Measurements from ENCODE around the gene TRAF3IP1. TPM values are rescaled to one million over a fixed set of nuclear protein-coding genes. Genes with fewer than 3 reads are reported as not detected.
"Not testable (repeated sequence)": the region's sequence is repeated elsewhere in the genome, so short reads cannot be mapped to it uniquely, and the experiment has no call there.

Gene TRAF3IP1
- total and polyA plus RNA-seq, 5 donors: 6.3 to 19.9 (median 16.9) TPM

DNA sequence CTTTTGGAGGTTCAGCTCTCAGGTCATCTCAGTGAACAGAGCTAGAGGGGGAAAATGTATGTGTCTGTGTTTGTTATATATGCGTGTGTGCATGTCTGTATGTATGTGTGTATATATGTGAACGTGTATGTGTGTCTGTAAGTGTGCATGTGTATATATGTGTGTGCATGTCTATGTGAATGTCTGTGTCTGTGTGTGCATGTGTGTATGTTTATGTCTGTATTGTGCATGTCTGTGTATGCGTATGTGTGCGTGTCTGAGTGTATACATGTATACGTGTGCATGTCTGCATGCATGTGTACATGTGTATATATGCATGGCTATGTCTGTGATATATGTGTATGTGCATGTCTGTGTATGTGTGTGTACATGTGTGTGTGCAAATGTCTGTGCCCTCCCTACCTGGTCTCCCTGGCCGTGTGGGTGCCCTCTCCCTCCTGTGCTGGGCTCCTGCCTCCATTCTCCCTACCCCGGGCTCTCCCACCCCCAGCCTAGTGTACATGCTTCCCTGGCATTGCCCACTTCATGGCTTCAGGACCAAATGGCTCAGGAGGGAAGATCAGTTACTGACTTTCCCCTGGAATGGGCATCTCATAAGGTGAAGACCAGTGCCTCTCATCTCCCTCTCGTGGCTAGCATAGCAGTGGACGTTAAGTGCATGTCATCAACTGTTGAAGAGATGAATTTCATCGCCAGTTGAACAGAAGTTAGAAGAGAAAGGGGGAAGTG, 49.9 kb downstream of the TRAF3IP1 start:
- no peak overlapping the region for H3K4me3 ChIP-seq (ENCODE audit: low read length)
- no peaks in the 10 kb centered on the region for H3K9me3 ChIP-seq (ENCODE audit: control insufficient read depth, low read length)
- DNase-seq: no peak
- H3K27me3 ChIP-seq (ENCODE audit: control insufficient read depth, insufficient read depth): no peaks in the 10 kb centered on the region
- WGBS: 79% methylated on average over 10 of the region's 10 CpGs
- ATAC-seq: peak; percentile 26 to 51
- no peak overlapping the region for H3K27ac ChIP-seq (ENCODE audit: low read length)
- intact Hi-C loops (cut with DNase I): loop anchor here in 3 of 4 donors (5.0 to 10.0 kb wide), 3 partner anchors 92 to 415 kb away; no protein-coding TSS in a partner anchor
- H3K4me1 ChIP-seq (ENCODE audit: control insufficient read depth, insufficient read depth, low read length): no peaks in the 10 kb centered on the region

DNA sequence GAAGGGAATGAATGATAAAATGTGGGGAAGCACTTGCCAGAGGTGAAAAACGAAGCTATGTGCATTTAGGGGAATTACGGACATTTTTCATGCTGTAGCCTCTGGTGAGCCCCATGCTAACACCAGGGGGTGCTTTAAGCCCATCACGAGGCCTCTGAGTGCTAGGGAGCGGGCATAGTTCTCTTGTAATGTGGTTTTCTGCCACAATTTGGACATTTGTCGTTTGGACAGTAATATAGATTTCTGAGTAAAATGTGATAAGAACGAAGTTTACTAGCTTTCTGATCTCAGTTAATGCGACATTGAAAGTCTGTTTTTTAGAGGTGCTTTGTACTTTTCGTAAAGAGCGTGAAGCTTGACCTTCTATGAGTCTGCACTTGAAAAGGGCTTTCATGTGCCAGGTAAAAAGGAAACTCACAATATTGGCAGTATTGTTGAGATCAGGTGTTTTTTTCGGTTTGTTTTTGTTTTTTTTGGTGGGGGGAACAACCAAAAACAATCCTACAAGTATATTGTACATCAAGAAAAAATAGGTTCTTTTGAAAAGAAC, 50.6 kb downstream of the TRAF3IP1 start:
- Histone ChIP-seq H3K27me3 (ENCODE audit: control insufficient read depth, insufficient read depth) (no peaks in the 10 kb centered on the region), H3K4me1 (ENCODE audit: control insufficient read depth, insufficient read depth, low read length) (no peaks in the 10 kb centered on the region), H3K9me3 (ENCODE audit: control insufficient read depth, low read length) (no peaks in the 10 kb centered on the region), H3K27ac (ENCODE audit: low read length) (no peak overlapping the region), H3K4me3 (ENCODE audit: low read length) (no peak overlapping the region)
- peak; percentile 91 to 92 for ATAC-seq
- peak; percentile 53 to 85 (median 76) for DNase-seq
- 39% methylated on average over 10 of the region's 10 CpGs for WGBS
- intact Hi-C loops (cut with DNase I): loop anchor here in 3 of 4 donors (5.0 to 10.0 kb wide), 3 partner anchors 91 to 414 kb away; no protein-coding TSS in a partner anchor

DNA sequence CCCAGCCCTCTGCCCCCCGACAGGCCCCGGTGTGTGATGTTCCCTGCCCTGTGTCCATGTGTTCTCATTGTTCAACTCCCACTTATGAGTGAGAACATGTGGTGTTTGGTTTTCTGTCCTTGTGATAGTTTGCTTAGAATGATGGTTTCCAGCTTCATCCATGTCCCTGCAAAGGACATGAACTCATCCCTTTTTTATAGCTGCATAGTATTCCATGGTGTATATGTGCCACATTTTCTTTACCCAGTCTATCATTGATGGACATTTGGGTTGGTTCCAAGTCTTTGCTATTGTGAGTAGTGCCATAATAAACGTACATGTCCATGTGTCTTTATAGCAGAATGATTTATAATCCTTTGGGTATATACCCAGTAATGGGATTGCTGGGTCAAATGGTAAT, 52.0 kb downstream of the TRAF3IP1 start:
- H3K4me1 ChIP-seq (ENCODE audit: control insufficient read depth, insufficient read depth, low read length); DNase-seq; H3K9me3 ChIP-seq (ENCODE audit: control insufficient read depth, low read length); H3K27ac ChIP-seq (ENCODE audit: low read length); H3K4me3 ChIP-seq (ENCODE audit: low read length); H3K27me3 ChIP-seq (ENCODE audit: control insufficient read depth, insufficient read depth); ATAC-seq: not testable (repeated sequence)
- intact Hi-C loops (cut with DNase I): loop anchor here in 3 of 4 donors (5.0 to 10.0 kb wide), 3 partner anchors 90 to 413 kb away; no protein-coding TSS in a partner anchor
- 98% methylated on average over 3 of the region's 3 CpGs for WGBS

DNA sequence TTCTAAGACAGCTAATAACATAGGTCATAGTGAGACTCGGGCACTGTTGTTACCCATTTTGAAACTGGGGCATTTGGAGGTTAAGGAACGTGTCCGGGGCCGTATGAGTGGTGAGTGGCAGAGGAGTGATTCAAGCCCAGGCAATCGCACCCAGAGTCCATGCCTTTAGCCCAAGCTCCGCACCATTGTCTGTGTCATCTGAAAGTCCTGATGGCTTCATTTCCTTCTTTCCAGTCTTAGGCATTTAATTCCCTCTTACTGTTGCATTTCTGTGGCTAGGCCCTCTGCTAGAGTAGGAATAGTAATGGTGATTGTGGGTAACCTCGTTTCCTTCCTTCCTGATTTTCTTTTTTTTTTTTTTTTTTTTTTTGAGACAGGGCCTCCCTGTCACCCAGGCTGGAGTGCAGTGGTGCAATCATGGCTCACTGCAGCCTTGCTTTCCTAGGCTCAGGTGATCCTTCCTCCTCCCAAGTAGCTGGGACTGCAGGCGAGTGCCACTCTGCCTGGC, 56.6 kb downstream of the TRAF3IP1 start:
- WGBS: 66% methylated on average over 8 of the region's 8 CpGs
- ATAC-seq (peak; percentile 41 to 64), DNase-seq (no peak)
- H3K9me3 ChIP-seq (ENCODE audit: control insufficient read depth, low read length): no peaks in the 10 kb centered on the region
- no peaks in the 10 kb centered on the region for H3K4me1 ChIP-seq (ENCODE audit: control insufficient read depth, insufficient read depth, low read length)
- H3K27ac ChIP-seq (ENCODE audit: low read length): peak overlapping the region; percentile 48
- H3K27me3 ChIP-seq (ENCODE audit: control insufficient read depth, insufficient read depth): no peaks in the 10 kb centered on the region
- intact Hi-C loops (cut with DNase I): loop anchor here in 2 of 4 donors (10.0 kb wide), 2 partner anchors 88 to 408 kb away; no protein-coding TSS in a partner anchor
- no peak overlapping the region for H3K4me3 ChIP-seq (ENCODE audit: low read length)

DNA sequence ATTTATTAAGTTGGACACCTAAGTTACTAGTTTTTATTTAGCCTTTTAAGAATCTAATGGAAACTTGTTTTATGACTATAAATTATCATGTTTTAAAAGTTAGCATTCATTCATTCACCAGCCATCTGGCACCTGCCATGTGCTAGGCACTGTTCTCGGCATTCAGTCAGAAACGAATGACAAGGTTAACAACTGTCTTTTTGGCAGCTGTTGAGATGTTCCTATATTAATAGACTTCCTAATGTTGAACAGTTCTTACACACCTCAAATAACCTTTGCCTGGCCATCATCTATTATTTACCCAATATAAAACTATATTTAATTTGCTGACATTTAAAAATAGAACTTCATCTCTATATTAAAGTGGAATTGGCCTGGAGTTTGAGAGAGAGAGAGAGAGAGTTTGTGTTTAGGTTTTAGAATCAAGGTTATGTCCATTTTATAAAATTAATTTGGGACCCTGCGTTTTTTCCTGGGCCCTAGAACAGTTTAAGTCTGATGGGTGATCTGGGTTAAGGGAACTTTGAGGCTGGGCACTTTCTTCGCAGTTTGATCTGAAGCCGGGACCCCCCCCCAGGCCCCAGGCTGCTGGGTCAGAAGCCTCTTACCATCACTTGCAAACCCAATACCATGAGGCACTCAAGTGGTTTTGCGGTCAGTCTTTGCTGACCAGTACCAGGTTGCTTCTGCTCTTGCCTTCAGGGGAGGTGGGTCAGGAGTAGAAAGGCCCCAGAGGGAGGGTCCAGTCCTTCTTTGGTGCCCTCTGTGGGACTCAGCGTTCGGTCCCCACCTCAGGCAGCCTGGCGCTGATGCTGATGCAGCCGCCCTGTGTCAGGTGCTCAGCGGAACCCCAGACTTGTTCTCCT, 58.1 kb downstream of the TRAF3IP1 start:
- intact Hi-C loops (cut with DNase I): loop anchor here in 2 of 4 donors (10.0 kb wide), 2 partner anchors 86 to 406 kb away; no protein-coding TSS in a partner anchor
- Histone ChIP-seq H3K27ac (ENCODE audit: low read length) (peak overlapping the region; percentile 69), H3K4me3 (ENCODE audit: low read length) (no peak overlapping the region), H3K27me3 (ENCODE audit: control insufficient read depth, insufficient read depth) (no peaks in the 10 kb centered on the region), H3K4me1 (ENCODE audit: control insufficient read depth, insufficient read depth, low read length) (no peaks in the 10 kb centered on the region), H3K9me3 (ENCODE audit: control insufficient read depth, low read length) (no peaks in the 10 kb centered on the region)
- ATAC-seq: peak; percentile 70 to 77
- no peak for DNase-seq
- WGBS: 88% methylated on average over 11 of the region's 11 CpGs

DNA sequence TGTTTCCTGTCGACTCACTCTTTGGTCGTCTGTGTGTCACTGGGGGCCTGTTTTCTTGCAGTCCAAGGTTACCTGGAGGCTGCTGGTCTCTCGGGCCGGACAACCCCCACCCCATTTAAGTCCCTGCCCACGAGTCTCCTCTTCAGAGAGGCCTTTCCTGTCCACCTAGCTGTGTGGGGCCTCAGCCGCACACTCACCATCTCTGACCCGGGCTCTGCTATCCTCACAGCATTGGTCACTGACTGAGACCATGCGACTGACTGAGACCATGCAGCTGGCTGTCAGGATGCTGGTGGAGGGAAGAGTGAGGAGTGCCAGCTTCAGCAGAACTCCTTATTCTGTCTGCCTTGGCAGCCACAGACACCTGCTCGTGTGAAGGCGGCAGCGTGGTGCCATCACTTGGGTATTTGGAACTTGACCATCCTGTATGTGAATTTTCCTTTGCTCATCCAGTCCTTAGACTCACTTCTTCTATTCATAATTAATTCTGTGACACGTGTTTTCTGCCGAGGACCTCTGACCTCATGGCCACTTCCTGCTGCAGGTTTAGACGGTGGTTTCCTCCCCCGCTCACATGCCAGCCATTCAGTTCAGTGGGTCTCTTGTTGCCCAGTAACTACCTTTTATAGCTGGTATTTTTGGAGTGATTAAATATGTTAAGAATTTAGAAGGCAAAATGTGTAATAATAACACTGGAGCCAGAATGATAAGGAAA, 58.9 kb downstream of the TRAF3IP1 start:
- Histone ChIP-seq H3K27ac (ENCODE audit: low read length) (peak overlapping the region; percentile 69), H3K9me3 (ENCODE audit: control insufficient read depth, low read length) (no peaks in the 10 kb centered on the region), H3K4me3 (ENCODE audit: low read length) (no peak overlapping the region), H3K27me3 (ENCODE audit: control insufficient read depth, insufficient read depth) (no peaks in the 10 kb centered on the region), H3K4me1 (ENCODE audit: control insufficient read depth, insufficient read depth, low read length) (no peaks in the 10 kb centered on the region)
- ATAC-seq: peak; percentile 36 to 50
- no peak for DNase-seq
- intact Hi-C loops (cut with DNase I): loop anchor here in 2 of 4 donors (10.0 kb wide), 2 partner anchors 86 to 406 kb away; no protein-coding TSS in a partner anchor
- 71% methylated on average over 15 of the region's 15 CpGs for WGBS

DNA sequence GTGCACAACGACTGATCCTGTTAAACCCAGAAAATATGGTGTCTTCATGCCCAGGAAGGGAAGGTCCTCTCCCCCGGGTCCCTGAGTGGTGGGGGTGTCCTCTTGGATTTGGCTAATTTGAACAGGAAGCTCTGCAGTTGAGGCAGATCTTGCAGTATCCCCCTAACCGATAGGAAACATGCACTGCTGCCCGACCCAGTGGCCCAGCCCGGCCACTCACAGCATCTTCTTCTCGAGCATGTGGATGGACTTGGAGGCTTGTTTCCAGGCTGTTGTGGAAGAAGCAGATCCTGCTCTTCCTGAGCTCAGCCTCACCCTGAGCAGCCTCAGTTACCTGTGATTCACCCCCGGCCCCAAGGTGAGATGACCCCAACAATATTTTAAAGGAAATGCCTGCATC, 60.0 kb downstream of the TRAF3IP1 start:
- DNase-seq: no peak
- intact Hi-C loops (cut with DNase I): no loop called here
- H3K4me3 ChIP-seq (ENCODE audit: low read length): no peak overlapping the region
- H3K4me1 ChIP-seq (ENCODE audit: control insufficient read depth, insufficient read depth, low read length): no peaks in the 10 kb centered on the region
- no peaks in the 10 kb centered on the region for H3K27me3 ChIP-seq (ENCODE audit: control insufficient read depth, insufficient read depth)
- 88% methylated on average over 7 of the region's 7 CpGs for WGBS
- H3K27ac ChIP-seq (ENCODE audit: low read length): no peak overlapping the region
- no peak for ATAC-seq
- H3K9me3 ChIP-seq (ENCODE audit: control insufficient read depth, low read length): no peaks in the 10 kb centered on the region

DNA sequence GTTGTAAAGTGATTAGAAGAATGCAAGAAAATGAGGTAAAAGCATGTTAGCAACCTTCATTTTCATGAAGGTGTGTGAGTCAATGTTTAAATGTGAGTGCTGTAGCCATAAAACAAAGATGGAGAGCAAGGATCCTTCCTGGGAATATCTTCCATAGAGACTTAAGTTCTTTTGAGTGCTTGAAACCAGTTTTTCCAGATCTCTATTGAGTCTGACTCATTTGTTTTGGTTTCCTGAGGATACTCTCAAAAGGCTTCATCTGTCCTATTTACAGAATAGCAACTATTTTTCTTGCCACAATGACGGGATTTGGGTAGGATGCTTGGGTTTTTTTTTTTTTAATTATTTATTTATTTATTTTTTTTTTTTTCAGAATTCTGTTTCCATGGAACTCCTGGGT, 60.5 kb downstream of the TRAF3IP1 start:
- intact Hi-C loops (cut with DNase I): no loop called here
- Histone ChIP-seq H3K9me3 (ENCODE audit: control insufficient read depth, low read length) (no peaks in the 10 kb centered on the region), H3K4me3 (ENCODE audit: low read length) (no peak overlapping the region), H3K27ac (ENCODE audit: low read length) (no peak overlapping the region), H3K27me3 (ENCODE audit: control insufficient read depth, insufficient read depth) (no peaks in the 10 kb centered on the region), H3K4me1 (ENCODE audit: control insufficient read depth, insufficient read depth, low read length) (no peaks in the 10 kb centered on the region)
- no peak for ATAC-seq
- DNase-seq: no peak
- 73% methylated on average over 1 of the region's 1 CpG for WGBS

DNA sequence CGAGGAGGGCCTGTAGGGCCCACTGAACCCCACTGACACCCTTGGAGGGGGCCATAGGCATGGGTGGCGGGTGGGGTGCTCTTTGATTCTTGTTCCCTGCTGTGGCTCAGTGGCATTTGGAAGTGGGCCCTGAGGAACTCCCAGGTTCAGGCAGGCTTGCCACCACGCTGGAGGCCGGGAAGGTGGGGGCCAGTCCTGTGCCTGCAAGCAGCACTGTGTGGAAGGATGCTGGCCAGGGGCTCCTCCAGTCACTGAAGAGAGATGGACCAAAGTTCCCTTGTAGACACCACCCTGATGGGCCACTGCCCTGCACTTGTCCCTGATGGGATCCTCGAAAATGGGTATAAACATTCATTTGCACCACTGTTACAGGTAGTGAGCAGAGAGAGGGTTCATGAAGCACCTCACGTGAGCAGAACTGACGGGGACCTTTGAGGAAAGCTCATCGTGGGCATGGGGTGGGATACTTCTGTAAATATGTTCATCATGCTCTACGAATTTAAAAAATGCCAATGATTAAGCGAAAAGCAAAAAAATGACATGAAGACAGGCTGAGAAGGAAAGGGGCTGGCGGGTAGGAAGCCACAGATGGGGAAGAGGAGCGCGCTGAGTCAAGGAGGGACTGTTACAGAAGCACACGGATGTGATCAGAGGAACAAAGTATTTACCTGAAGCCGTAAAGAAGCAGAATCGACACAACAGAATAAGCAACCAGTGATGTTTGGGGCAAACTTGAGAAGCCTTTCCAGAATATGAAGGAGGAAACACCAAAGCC, 61.2 kb downstream of the TRAF3IP1 start:
- DNase-seq (no peak), ATAC-seq (no peak)
- Histone ChIP-seq H3K4me3 (ENCODE audit: low read length) (no peak overlapping the region), H3K9me3 (ENCODE audit: control insufficient read depth, low read length) (no peaks in the 10 kb centered on the region), H3K27me3 (ENCODE audit: control insufficient read depth, insufficient read depth) (no peaks in the 10 kb centered on the region), H3K27ac (ENCODE audit: low read length) (no peak overlapping the region), H3K4me1 (ENCODE audit: control insufficient read depth, insufficient read depth, low read length) (no peaks in the 10 kb centered on the region)
- intact Hi-C loops (cut with DNase I): no loop called here
- 88% methylated on average over 16 of the region's 16 CpGs for WGBS

DNA sequence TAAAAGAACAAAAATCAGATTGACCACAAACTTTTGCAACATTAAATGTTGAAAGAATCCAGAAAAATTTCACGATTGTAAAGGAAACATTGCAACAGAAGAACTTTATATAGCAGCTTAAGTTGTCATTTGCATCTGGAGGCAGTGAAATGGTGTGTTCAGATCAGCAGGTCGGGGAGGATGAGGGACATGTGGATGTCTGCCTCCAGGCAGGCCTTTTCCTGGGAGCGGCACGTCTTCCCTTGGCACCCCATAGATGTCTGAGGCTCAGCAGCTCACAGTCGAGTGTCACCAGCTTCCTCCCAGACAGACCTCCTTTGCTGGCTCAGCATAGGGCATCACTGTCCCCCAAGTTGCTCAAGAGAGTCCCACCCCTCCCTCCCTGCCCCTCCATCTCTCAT, 62.1 kb downstream of the TRAF3IP1 start:
- peak in 1 of 2 donors; percentile 17 for ATAC-seq
- Histone ChIP-seq H3K4me1 (ENCODE audit: control insufficient read depth, insufficient read depth, low read length) (no peaks in the 10 kb centered on the region), H3K27ac (ENCODE audit: low read length) (no peak overlapping the region), H3K9me3 (ENCODE audit: control insufficient read depth, low read length) (no peaks in the 10 kb centered on the region), H3K4me3 (ENCODE audit: low read length) (no peak overlapping the region), H3K27me3 (ENCODE audit: control insufficient read depth, insufficient read depth) (no peaks in the 10 kb centered on the region)
- intact Hi-C loops (cut with DNase I): no loop called here
- WGBS: 83% methylated on average over 5 of the region's 5 CpGs
- DNase-seq: no peak

Measured in right cardiac atrium (tissue), 5 donors.